Neural cell (in vitro differentiated cells): ENCODE data around the gene ANKRD13C. TPM values are rescaled to one million over a fixed set of nuclear protein-coding genes. Genes with fewer than 3 reads are reported as not detected.

ENCODE experiments used
- H2AFZ ChIP-seq: fragments of 200-600, 300-800 bp; sonication (generic), shearing (Covaris generic); 2 replicates; pipeline ENCODE4 v1.6.0; 2014; ENCODE audit warnings: low read depth, mild to moderate bottlenecking, antibody characterized with exemption, low read length, moderate library complexity
- H3F3A ChIP-seq: fragments of 200-600 bp; shearing (Covaris generic); 2 replicates; pipeline ENCODE4 v1.6.1; 2016; ENCODE audit warnings: mild to moderate bottlenecking, moderate library complexity, mixed read lengths, antibody characterized with exemption, low read length; ENCODE audit not compliant: insufficient read depth, poor library complexity, severe bottlenecking
- H3K27ac ChIP-seq: fragments of 200-600, 300-800 bp; sonication (generic), shearing (Covaris generic); 2 replicates; pipeline ENCODE4 v1.5.1; 2014; ENCODE audit warnings: mild to moderate bottlenecking, low read length, moderate library complexity
- H3K27me3 ChIP-seq: fragments of 300-800, 200-600 bp; sonication (generic), shearing (Covaris generic); 2 replicates; pipeline ENCODE4 v1.6.0; 2014; ENCODE audit warnings: mild to moderate bottlenecking, low read depth, low read length, moderate library complexity; ENCODE audit not compliant: insufficient read depth
- H3K36me3 ChIP-seq: fragments of 300-800, 200-600 bp; sonication (generic), shearing (Covaris generic); 2 replicates; pipeline ENCODE4 v1.5.1; 2014; ENCODE audit warnings: mild to moderate bottlenecking, antibody characterized with exemption, low read length, moderate library complexity; ENCODE audit not compliant: insufficient read depth
- H3K4me2 ChIP-seq: fragments of 300-800, 200-600 bp; sonication (generic), shearing (Covaris generic); 2 replicates; pipeline ENCODE4 v1.6.0; 2014; ENCODE audit warnings: mild to moderate bottlenecking, low read length
- H3K4me3 ChIP-seq: fragments of 300-800, 200-600 bp; sonication (generic), shearing (Covaris generic); 2 replicates; pipeline ENCODE4 v1.5.1; 2014; ENCODE audit warnings: mild to moderate bottlenecking, low read length, moderate library complexity
- H3K79me2 ChIP-seq: fragments of 200-600 bp; shearing (Covaris generic); replicated peaks from 2 replicates; pipeline ENCODE4 v1.6.0; 2014; ENCODE audit warnings: mild to moderate bottlenecking, low read length, moderate library complexity; ENCODE audit not compliant: insufficient read depth
- H3K9ac ChIP-seq: fragments of 300-800, 200-600 bp; sonication (generic), shearing (Covaris generic); 2 replicates; pipeline ENCODE4 v1.6.1; 2016; ENCODE audit warnings: mild to moderate bottlenecking, low read length, mixed read lengths
- H3K9me2 ChIP-seq: fragments of 200-600 bp; shearing (Covaris generic); 2 replicates; pipeline ENCODE4 v1.6.1; 2016; ENCODE audit warnings: mild to moderate bottlenecking, low read length, mixed read lengths; ENCODE audit not compliant: insufficient read depth
- H3K9me3 ChIP-seq: fragments of 200-600, 300-800 bp; sonication (generic), shearing (Covaris generic); 2 replicates; pipeline ENCODE4 v1.6.1; 2016; ENCODE audit warnings: mild to moderate bottlenecking, mixed run types, low read length, moderate library complexity, mixed read lengths
- H4K20me1 ChIP-seq: fragments of 200-600 bp; shearing (Covaris generic); 2 replicates; pipeline ENCODE4 v1.6.1; 2016; ENCODE audit warnings: mild to moderate bottlenecking, mixed run types; ENCODE audit not compliant: insufficient read depth
- EP300 ChIP-seq: fragments of 450-650 bp; conservative IDR thresholded peaks from 2 replicates; pipeline ENCODE4 v1.6.1; 2014; ENCODE audit warnings: antibody characterized with exemption, mild to moderate bottlenecking, moderate library complexity; ENCODE audit not compliant: poor library complexity, severe bottlenecking
- EZH2 ChIP-seq: fragments of 200-600, 300-800 bp; shearing (Covaris generic), sonication (generic); IDR thresholded peaks from 2 replicates; pipeline ENCODE4 v1.6.1; 2014; ENCODE audit warnings: antibody characterized with exemption, low read length, borderline replicate concordance, mild to moderate bottlenecking; ENCODE audit not compliant: insufficient read depth, poor library complexity, severe bottlenecking
- MXI1 ChIP-seq: fragments of 450-650 bp; conservative IDR thresholded peaks from 2 replicates; pipeline ENCODE4 v1.6.1; 2014; ENCODE audit warnings: antibody characterized with exemption, mild to moderate bottlenecking; ENCODE audit not compliant: poor library complexity, severe bottlenecking
- POLR2AphosphoS5 ChIP-seq: IDR thresholded peaks from 2 replicates; pipeline ENCODE4 v1.6.1; 2012
- RAD21 ChIP-seq: fragments of 450-650 bp; conservative IDR thresholded peaks from 2 replicates; pipeline ENCODE4 v1.6.1; 2014; ENCODE audit warnings: antibody characterized with exemption, mild to moderate bottlenecking, moderate library complexity
- SMC3 ChIP-seq: fragments of 450-650 bp; conservative IDR thresholded peaks from 2 replicates; pipeline ENCODE4 v1.6.1; 2014; ENCODE audit warnings: antibody characterized with exemption, mild to moderate bottlenecking, moderate library complexity; ENCODE audit not compliant: poor library complexity
- TAF1 ChIP-seq: IDR thresholded peaks from 2 replicates; pipeline ENCODE4 v1.6.1; 2012; ENCODE audit warnings: low read depth
- polyA plus RNA-seq: library from polyadenylated mRNA; depleted of rRNA; stranded (reverse); fragments of >200 nt; gene quantifications from 2 replicates; pipeline ENCODE4 v1.2.3, GENCODE V29; 2014
- TF ChIP-seq, protein P1 (sequence below): fragments of 450-650 bp; IDR thresholded peaks from 2 replicates; pipeline ENCODE4 v1.5.1; 2014; ENCODE audit warnings: antibody characterized with exemption, mild to moderate bottlenecking, moderate library complexity; ENCODE audit not compliant: poor library complexity, severe bottlenecking
- TF ChIP-seq, protein P2 (sequence below): IDR thresholded peaks from 2 replicates; pipeline ENCODE4 v1.6.1; 2012; ENCODE audit warnings: borderline replicate concordance

Gene ANKRD13C
- polyA plus RNA-seq, 1 donor from 2014 or later: 53.3 TPM

GRCh38 chr1:70319750-70320149 lies 34.8 kb downstream of the ANKRD13C start:
- Histone ChIP-seq H3K9ac (no peak overlapping the region), H3K4me3 (no peak overlapping the region), H3K27me3 (no peaks in the 10 kb centered on the region), H3K79me2 (peaks cover 15% of the 10 kb centered on the region), H2AFZ (no peak overlapping the region), H4K20me1 (no peaks in the 10 kb centered on the region), H3K36me3 (no peaks in the 10 kb centered on the region), H3K9me2 (no peaks in the 10 kb centered on the region), H3F3A (no peaks in the 10 kb centered on the region), H3K9me3 (no peaks in the 10 kb centered on the region), H3K27ac (no peak overlapping the region), H3K4me2 (no peak overlapping the region)
- TF ChIP-seq MXI1: no peak

- H3K9ac ChIP-seq: no peak overlapping the region
These were observed 36.3 kb downstream of the ANKRD13C start for GRCh38 chr1:70318191-70318590.

DNA sequence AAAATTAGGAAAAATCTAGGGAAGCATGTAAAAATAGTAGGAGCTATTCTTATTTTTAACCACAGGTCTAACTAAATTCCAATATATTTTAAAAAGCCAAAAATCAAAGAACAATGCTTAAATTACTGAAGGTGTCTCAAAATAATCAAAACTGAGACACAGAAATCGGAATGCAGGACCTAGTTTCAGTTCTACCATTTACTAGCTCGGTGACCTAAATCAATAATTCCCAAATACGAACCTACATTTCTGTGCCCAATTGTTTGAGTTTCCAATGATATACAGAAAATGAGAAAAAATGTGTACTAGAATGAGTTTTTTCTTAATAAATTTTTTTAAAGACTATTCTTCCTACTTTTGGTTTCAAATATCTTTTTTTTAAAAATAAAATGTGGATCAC lies 37.4 kb downstream of the ANKRD13C start:
- H3K27ac ChIP-seq: no peak overlapping the region
- no peaks in the 10 kb centered on the region for H3K9me3 ChIP-seq
- H3K27me3 ChIP-seq: no peaks in the 10 kb centered on the region
- H3K79me2 ChIP-seq: peaks cover 15% of the 10 kb centered on the region
- no peaks in the 10 kb centered on the region for H3K9me2 ChIP-seq
- no peaks in the 10 kb centered on the region for H4K20me1 ChIP-seq
- H3K4me3 ChIP-seq: no peak overlapping the region
- H3K4me2 ChIP-seq: no peak overlapping the region
- H2AFZ ChIP-seq: no peak overlapping the region
- H3K36me3 ChIP-seq: no peaks in the 10 kb centered on the region
- no peaks in the 10 kb centered on the region for H3F3A ChIP-seq
- no peak overlapping the region for H3K9ac ChIP-seq
- no peak for TF ChIP-seq EZH2
- no peak for TF ChIP-seq TAF1
- no peak for TF ChIP-seq EP300
- TF ChIP-seq SMC3: no peak
- TF ChIP-seq POLR2AphosphoS5: no peak
- TF ChIP-seq, protein P1, sequence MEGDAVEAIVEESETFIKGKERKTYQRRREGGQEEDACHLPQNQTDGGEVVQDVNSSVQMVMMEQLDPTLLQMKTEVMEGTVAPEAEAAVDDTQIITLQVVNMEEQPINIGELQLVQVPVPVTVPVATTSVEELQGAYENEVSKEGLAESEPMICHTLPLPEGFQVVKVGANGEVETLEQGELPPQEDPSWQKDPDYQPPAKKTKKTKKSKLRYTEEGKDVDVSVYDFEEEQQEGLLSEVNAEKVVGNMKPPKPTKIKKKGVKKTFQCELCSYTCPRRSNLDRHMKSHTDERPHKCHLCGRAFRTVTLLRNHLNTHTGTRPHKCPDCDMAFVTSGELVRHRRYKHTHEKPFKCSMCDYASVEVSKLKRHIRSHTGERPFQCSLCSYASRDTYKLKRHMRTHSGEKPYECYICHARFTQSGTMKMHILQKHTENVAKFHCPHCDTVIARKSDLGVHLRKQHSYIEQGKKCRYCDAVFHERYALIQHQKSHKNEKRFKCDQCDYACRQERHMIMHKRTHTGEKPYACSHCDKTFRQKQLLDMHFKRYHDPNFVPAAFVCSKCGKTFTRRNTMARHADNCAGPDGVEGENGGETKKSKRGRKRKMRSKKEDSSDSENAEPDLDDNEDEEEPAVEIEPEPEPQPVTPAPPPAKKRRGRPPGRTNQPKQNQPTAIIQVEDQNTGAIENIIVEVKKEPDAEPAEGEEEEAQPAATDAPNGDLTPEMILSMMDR: no peak
- no peak for TF ChIP-seq MXI1

More at GRCh38 chr1:70318191-70318590, 36.3 kb downstream of the ANKRD13C start:
- H4K20me1 ChIP-seq: no peaks in the 10 kb centered on the region
- H2AFZ ChIP-seq: no peak overlapping the region
- no peaks in the 10 kb centered on the region for H3K9me3 ChIP-seq
- no peaks in the 10 kb centered on the region for H3K9me2 ChIP-seq
- H3K27ac ChIP-seq: no peak overlapping the region
- H3K4me2 ChIP-seq: no peak overlapping the region
- H3K79me2 ChIP-seq: peaks cover 15% of the 10 kb centered on the region
- no peaks in the 10 kb centered on the region for H3F3A ChIP-seq
- no peaks in the 10 kb centered on the region for H3K27me3 ChIP-seq
- TF ChIP-seq, protein P1: no peak
- TF ChIP-seq, protein P2, sequence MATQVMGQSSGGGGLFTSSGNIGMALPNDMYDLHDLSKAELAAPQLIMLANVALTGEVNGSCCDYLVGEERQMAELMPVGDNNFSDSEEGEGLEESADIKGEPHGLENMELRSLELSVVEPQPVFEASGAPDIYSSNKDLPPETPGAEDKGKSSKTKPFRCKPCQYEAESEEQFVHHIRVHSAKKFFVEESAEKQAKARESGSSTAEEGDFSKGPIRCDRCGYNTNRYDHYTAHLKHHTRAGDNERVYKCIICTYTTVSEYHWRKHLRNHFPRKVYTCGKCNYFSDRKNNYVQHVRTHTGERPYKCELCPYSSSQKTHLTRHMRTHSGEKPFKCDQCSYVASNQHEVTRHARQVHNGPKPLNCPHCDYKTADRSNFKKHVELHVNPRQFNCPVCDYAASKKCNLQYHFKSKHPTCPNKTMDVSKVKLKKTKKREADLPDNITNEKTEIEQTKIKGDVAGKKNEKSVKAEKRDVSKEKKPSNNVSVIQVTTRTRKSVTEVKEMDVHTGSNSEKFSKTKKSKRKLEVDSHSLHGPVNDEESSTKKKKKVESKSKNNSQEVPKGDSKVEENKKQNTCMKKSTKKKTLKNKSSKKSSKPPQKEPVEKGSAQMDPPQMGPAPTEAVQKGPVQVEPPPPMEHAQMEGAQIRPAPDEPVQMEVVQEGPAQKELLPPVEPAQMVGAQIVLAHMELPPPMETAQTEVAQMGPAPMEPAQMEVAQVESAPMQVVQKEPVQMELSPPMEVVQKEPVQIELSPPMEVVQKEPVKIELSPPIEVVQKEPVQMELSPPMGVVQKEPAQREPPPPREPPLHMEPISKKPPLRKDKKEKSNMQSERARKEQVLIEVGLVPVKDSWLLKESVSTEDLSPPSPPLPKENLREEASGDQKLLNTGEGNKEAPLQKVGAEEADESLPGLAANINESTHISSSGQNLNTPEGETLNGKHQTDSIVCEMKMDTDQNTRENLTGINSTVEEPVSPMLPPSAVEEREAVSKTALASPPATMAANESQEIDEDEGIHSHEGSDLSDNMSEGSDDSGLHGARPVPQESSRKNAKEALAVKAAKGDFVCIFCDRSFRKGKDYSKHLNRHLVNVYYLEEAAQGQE: no peak
- TF ChIP-seq EP300 (no peak), POLR2AphosphoS5 (no peak), MXI1 (no peak), TAF1 (no peak), RAD21 (no peak), SMC3 (no peak), EZH2 (no peak)
- H3K36me3 ChIP-seq: no peaks in the 10 kb centered on the region
- H3K4me3 ChIP-seq: no peak overlapping the region
